Karpas-422 (cell line): ENCODE results near the gene CARD11. TPM values are rescaled to one million over a fixed set of nuclear protein-coding genes. Genes with fewer than 3 reads are reported as not detected.

Source experiments
- DNase-seq: peaks from one replicate; pipeline ENCODE4 v3.0.0-alpha.2; 2015
- H2AFZ ChIP-seq: fragments of 200-600 bp; sonication (generic); 2 replicates; pipeline ENCODE4 v1.6.1; 2014; ENCODE audit warnings: antibody characterized with exemption, low read length, mixed read lengths
- H3K27ac ChIP-seq: fragments of 200-600 bp; sonication (generic); 2 replicates; pipeline ENCODE4 v1.5.1; 2014; ENCODE audit warnings: mild to moderate bottlenecking, low read length, moderate library complexity
- H3K27me3 ChIP-seq: fragments of 200-600 bp; sonication (generic); 2 replicates; pipeline ENCODE4 v1.6.1; 2014; ENCODE audit warnings: low read length, mixed read lengths
- H3K36me3 ChIP-seq: fragments of 200-600 bp; sonication (generic); 2 replicates; pipeline ENCODE4 v1.6.1; 2014; ENCODE audit warnings: low read length, mixed read lengths; ENCODE audit not compliant: insufficient read depth
- H3K4me1 ChIP-seq: fragments of 200-600 bp; sonication (generic); 2 replicates; pipeline ENCODE4 v1.6.1; 2014; ENCODE audit warnings: mild to moderate bottlenecking, low read length, mixed read lengths
- H3K4me2 ChIP-seq: fragments of 200-600 bp; sonication (generic); 2 replicates; pipeline ENCODE4 v1.6.1; 2014; ENCODE audit warnings: low read length, low read depth, mild to moderate bottlenecking; ENCODE audit not compliant: poor library complexity, severe bottlenecking
- H3K4me3 ChIP-seq: fragments of 200-600 bp; sonication (generic); 2 replicates; pipeline ENCODE4 v1.5.1; 2014; ENCODE audit warnings: mild to moderate bottlenecking, antibody characterized with exemption, low read length, mixed read lengths
- H3K79me2 ChIP-seq: fragments of 200-600 bp; sonication (generic); 2 replicates; pipeline ENCODE4 v1.6.1; 2014; ENCODE audit warnings: mild to moderate bottlenecking, low read length, mixed read lengths
- H3K9ac ChIP-seq: fragments of 200-600 bp; sonication (generic); 2 replicates; pipeline ENCODE4 v1.6.0; 2014; ENCODE audit warnings: low read length
- H3K9me2 ChIP-seq: fragments of 200-600 bp; sonication (generic), shearing (Covaris generic); replicated peaks from 2 replicates; pipeline ENCODE4 v1.6.0; 2014; ENCODE audit warnings: mild to moderate bottlenecking, low read length, moderate library complexity; ENCODE audit not compliant: insufficient read depth
- H3K9me3 ChIP-seq: fragments of 300-700, 200-600 bp; sonication (generic); 2 replicates; pipeline ENCODE4 v1.6.1; 2014; ENCODE audit warnings: low read length, mixed read lengths
- H4K20me1 ChIP-seq: fragments of 200-600 bp; sonication (generic); 2 replicates; pipeline ENCODE4 v1.6.1; 2014; ENCODE audit warnings: mild to moderate bottlenecking, antibody characterized with exemption, low read length, low read depth; ENCODE audit not compliant: insufficient read depth
- total RNA-seq: library from RNA; depleted of rRNA; stranded (reverse); fragments of >200 nt; shearing (Covaris generic); gene quantifications from 2 replicates; pipeline ENCODE4 v1.2.3, GENCODE V29; 2014; ENCODE audit warnings: low replicate concordance

CARD11 gene
- total RNA-seq, 1 experiment from 2014 or later, result 38.5 TPM

- H3K27ac ChIP-seq, result no peak overlapping the region
These were observed 108.5 kb downstream of the CARD11 start for GRCh38 chr7:2934984-2935740.

GRCh38 chr7:2934211-2934731, 109.4 kb downstream of the CARD11 start:
- Histone ChIP-seq H3K36me3 (no peaks in the 10 kb centered on the region), H3K4me2 (no peak overlapping the region), H3K9me3 (no peaks in the 10 kb centered on the region)

More at GRCh38 chr7:2934984-2935740, 108.5 kb downstream of the CARD11 start:
- H4K20me1 ChIP-seq, result no peaks in the 10 kb centered on the region
- no peaks in the 10 kb centered on the region for H3K9me3 ChIP-seq
- H2AFZ ChIP-seq, result no peak overlapping the region
- no peaks in the 10 kb centered on the region for H3K9me2 ChIP-seq
- no peak overlapping the region for H3K4me3 ChIP-seq
- no peaks in the 10 kb centered on the region for H3K27me3 ChIP-seq
- no peak overlapping the region for H3K9ac ChIP-seq
- H3K4me2 ChIP-seq, result no peak overlapping the region
- DNase-seq, result no peak
- H3K79me2 ChIP-seq, result no peaks in the 10 kb centered on the region
- no peaks in the 10 kb centered on the region for H3K4me1 ChIP-seq
- H3K36me3 ChIP-seq, result 0 out of 2 replicates have a peak, but pooled peaks cover 3% of the 10 kb centered on the region

GRCh38 chr7:2932402-2933251, 111.0 kb downstream of the CARD11 start:
- no peaks in the 10 kb centered on the region for H3K27me3 ChIP-seq
- H3K4me1 ChIP-seq, result no peaks in the 10 kb centered on the region
- no peaks in the 10 kb centered on the region for H3K36me3 ChIP-seq
- H3K4me3 ChIP-seq, result no peak overlapping the region
- H2AFZ ChIP-seq, result no peak overlapping the region
- DNase-seq, result no peak
- H3K9ac ChIP-seq, result no peak overlapping the region
- H3K9me3 ChIP-seq, result no peaks in the 10 kb centered on the region
- no peaks in the 10 kb centered on the region for H3K9me2 ChIP-seq
- H3K27ac ChIP-seq, result no peak overlapping the region
- H3K79me2 ChIP-seq, result no peaks in the 10 kb centered on the region
- no peak overlapping the region for H3K4me2 ChIP-seq
- H4K20me1 ChIP-seq, result no peaks in the 10 kb centered on the region

More at GRCh38 chr7:2934211-2934731, 109.4 kb downstream of the CARD11 start:
- H3K27ac ChIP-seq, result no peak overlapping the region
- no peak overlapping the region for H3K4me3 ChIP-seq
- no peak for DNase-seq
- H3K4me1 ChIP-seq, result no peaks in the 10 kb centered on the region
- no peaks in the 10 kb centered on the region for H3K9me2 ChIP-seq
- no peak overlapping the region for H3K9ac ChIP-seq
- no peak overlapping the region for H2AFZ ChIP-seq
- no peaks in the 10 kb centered on the region for H3K27me3 ChIP-seq
- H3K79me2 ChIP-seq, result no peaks in the 10 kb centered on the region
- no peaks in the 10 kb centered on the region for H4K20me1 ChIP-seq

GRCh38 chr7:2931034-2931415, 112.6 kb downstream of the CARD11 start:
- no peaks in the 10 kb centered on the region for H3K9me3 ChIP-seq
- no peaks in the 10 kb centered on the region for H3K36me3 ChIP-seq
- no peak overlapping the region for H3K4me2 ChIP-seq
- no peak overlapping the region for H3K4me3 ChIP-seq
- H4K20me1 ChIP-seq, result no peaks in the 10 kb centered on the region
- H2AFZ ChIP-seq, result no peak overlapping the region
- no peaks in the 10 kb centered on the region for H3K79me2 ChIP-seq
- DNase-seq, result no peak
- no peaks in the 10 kb centered on the region for H3K4me1 ChIP-seq
- H3K9me2 ChIP-seq, result no peaks in the 10 kb centered on the region
- H3K9ac ChIP-seq, result no peak overlapping the region
- H3K27ac ChIP-seq, result no peak overlapping the region
- no peaks in the 10 kb centered on the region for H3K27me3 ChIP-seq

GRCh38 chr7:2930310-2931033, 113.2 kb downstream of the CARD11 start:
- no peaks in the 10 kb centered on the region for H4K20me1 ChIP-seq
- no peak overlapping the region for H3K4me2 ChIP-seq
- no peaks in the 10 kb centered on the region for H3K27me3 ChIP-seq
- H3K4me1 ChIP-seq, result no peaks in the 10 kb centered on the region
- no peak overlapping the region for H3K9ac ChIP-seq
- H3K27ac ChIP-seq, result no peak overlapping the region
- no peaks in the 10 kb centered on the region for H3K9me3 ChIP-seq
- no peaks in the 10 kb centered on the region for H3K79me2 ChIP-seq
- no peak for DNase-seq
- H3K4me3 ChIP-seq, result no peak overlapping the region
- H3K9me2 ChIP-seq, result no peaks in the 10 kb centered on the region
- no peak overlapping the region for H2AFZ ChIP-seq
- H3K36me3 ChIP-seq, result no peaks in the 10 kb centered on the region

GRCh38 chr7:2929321-2930201, 114.1 kb downstream of the CARD11 start:
- H3K4me3 ChIP-seq, result no peak overlapping the region
- no peaks in the 10 kb centered on the region for H3K9me2 ChIP-seq
- H3K36me3 ChIP-seq, result no peaks in the 10 kb centered on the region
- no peak for DNase-seq
- H3K9ac ChIP-seq, result no peak overlapping the region
- H4K20me1 ChIP-seq, result no peaks in the 10 kb centered on the region
- no peaks in the 10 kb centered on the region for H3K79me2 ChIP-seq
- H3K9me3 ChIP-seq, result no peaks in the 10 kb centered on the region
- H3K4me2 ChIP-seq, result no peak overlapping the region
- H3K4me1 ChIP-seq, result no peaks in the 10 kb centered on the region
- H3K27ac ChIP-seq, result no peak overlapping the region
- no peak overlapping the region for H2AFZ ChIP-seq
- H3K27me3 ChIP-seq, result no peaks in the 10 kb centered on the region

GRCh38 chr7:2928613-2929311, 114.9 kb downstream of the CARD11 start:
- Histone ChIP-seq H4K20me1 (no peaks in the 10 kb centered on the region), H3K9me2 (no peaks in the 10 kb centered on the region), H3K27ac (no peak overlapping the region), H3K27me3 (no peaks in the 10 kb centered on the region), H3K4me3 (no peak overlapping the region), H3K4me1 (no peaks in the 10 kb centered on the region), H3K9ac (no peak overlapping the region), H3K9me3 (no peaks in the 10 kb centered on the region), H3K4me2 (no peak overlapping the region), H2AFZ (no peak overlapping the region), H3K79me2 (no peaks in the 10 kb centered on the region), H3K36me3 (no peaks in the 10 kb centered on the region)
- DNase-seq, result no peak
